Activated T-helper 1 cell treated with anti-CD3 and anti-CD28 coated beads, Interleukin-2, amount 50 U/mL, for 16 hours (primary cell): ENCODE data around the gene NEXN.
"Not testable (repeated sequence)": the region's sequence is repeated elsewhere in the genome, so short reads cannot be mapped to it uniquely, and the experiment has no call there.

Experiments
- DNase-seq, 2 donors: peaks; one replicate each; pipeline ENCODE4 v3.0.0-alpha.2; 2020; ENCODE audit warnings: low read depth in 1 of 2, low spot score in 1 of 2

The NEXN gene

GRCh38 chr1:77905603-77906002, 17.2 kb downstream of the NEXN start:
- DNase-seq: no peak

GRCh38 chr1:77906019-77906545, 17.7 kb downstream of the NEXN start:
- DNase-seq: no peak

- DNase-seq: no peak
Measured at GRCh38 chr1:77906624-77907023, 18.2 kb downstream of the NEXN start.

GRCh38 chr1:77910116-77910515, 21.7 kb downstream of the NEXN start:
- no peak for DNase-seq

- not testable (repeated sequence) for DNase-seq
Measured at GRCh38 chr1:77918918-77919317, 30.5 kb downstream of the NEXN start.

- no peak for DNase-seq
Measured at GRCh38 chr1:77925518-77925917, 37.1 kb downstream of the NEXN start.

GRCh38 chr1:77925956-77926355, 37.5 kb downstream of the NEXN start:
- no peak for DNase-seq

- no peak for DNase-seq
Measured at GRCh38 chr1:77926561-77927357, 38.3 kb downstream of the NEXN start.

- DNase-seq: no peak
Measured at GRCh38 chr1:77927414-77927813, 39.0 kb downstream of the NEXN start.

- DNase-seq: no peak
Measured at GRCh38 chr1:77929806-77930205, 41.4 kb downstream of the NEXN start.

- no peak for DNase-seq
Measured at GRCh38 chr1:77938651-77939050, 50.2 kb downstream of the NEXN start.

GRCh38 chr1:77940921-77941570, 52.6 kb downstream of the NEXN start:
- no peak for DNase-seq

- DNase-seq: no peak
Measured at GRCh38 chr1:77942400-77943140, 54.1 kb downstream of the NEXN start.

GRCh38 chr1:77945345-77945744, 56.9 kb downstream of the NEXN start:
- no peak for DNase-seq

- DNase-seq: no peak
Measured at GRCh38 chr1:77948841-77949424, 60.5 kb downstream of the NEXN start.

- DNase-seq: no peak
Measured at GRCh38 chr1:77950873-77951272, 62.4 kb downstream of the NEXN start.

- DNase-seq: no peak
Measured at GRCh38 chr1:77951328-77951727, 62.9 kb downstream of the NEXN start.

- no peak for DNase-seq
Measured at GRCh38 chr1:77953907-77954306, 65.5 kb downstream of the NEXN start.

- DNase-seq: no peak
Measured at GRCh38 chr1:77954521-77954920, 66.1 kb downstream of the NEXN start.

GRCh38 chr1:77955709-77956108, 67.3 kb downstream of the NEXN start:
- DNase-seq: no peak

- no peak for DNase-seq
Measured at GRCh38 chr1:77956464-77956863, 68.0 kb downstream of the NEXN start.
